Amniotic stem cell (primary cell): ENCODE measurements around the gene CNDP1.
"Not testable (repeated sequence)": the region's sequence is repeated elsewhere in the genome, so short reads cannot be mapped to it uniquely, and the experiment has no call there.

Experiments used
- DNase-seq: peaks from one replicate; lab custom pipeline; 2025; lab: John Stamatoyannopoulos, UW

Gene CNDP1

GRCh38 chr18:74546751-74547530, 12.6 kb downstream of the CNDP1 start:
- DNase-seq, result no peak

GRCh38 chr18:74547860-74548259, 13.6 kb downstream of the CNDP1 start:
- no peak for DNase-seq

- DNase-seq, result no peak
Measured at GRCh38 chr18:74549591-74550104, 15.3 kb downstream of the CNDP1 start.

DNA sequence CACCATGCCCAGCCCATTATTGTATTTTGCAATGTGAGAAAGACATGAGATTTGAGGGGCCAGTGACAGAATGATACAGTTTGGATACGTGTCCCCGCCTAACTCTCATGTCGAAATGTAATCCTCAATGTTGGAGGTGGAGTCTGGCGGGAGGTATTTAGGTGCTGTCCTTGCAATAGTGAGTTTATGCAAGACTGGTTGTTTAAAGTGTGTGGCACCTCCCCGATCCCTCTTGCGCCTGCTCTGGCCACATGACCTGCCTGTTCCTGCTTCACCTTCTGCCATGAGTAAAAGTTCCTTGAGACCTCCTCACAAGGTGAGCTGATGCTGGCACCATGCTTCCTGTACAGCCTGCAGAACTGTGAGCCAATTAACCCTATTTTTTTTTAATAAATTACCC, 16.6 kb downstream of the CNDP1 start:
- DNase-seq, result no peak

- DNase-seq, result no peak
Measured at GRCh38 chr18:74551452-74551851, 17.2 kb downstream of the CNDP1 start.

DNA sequence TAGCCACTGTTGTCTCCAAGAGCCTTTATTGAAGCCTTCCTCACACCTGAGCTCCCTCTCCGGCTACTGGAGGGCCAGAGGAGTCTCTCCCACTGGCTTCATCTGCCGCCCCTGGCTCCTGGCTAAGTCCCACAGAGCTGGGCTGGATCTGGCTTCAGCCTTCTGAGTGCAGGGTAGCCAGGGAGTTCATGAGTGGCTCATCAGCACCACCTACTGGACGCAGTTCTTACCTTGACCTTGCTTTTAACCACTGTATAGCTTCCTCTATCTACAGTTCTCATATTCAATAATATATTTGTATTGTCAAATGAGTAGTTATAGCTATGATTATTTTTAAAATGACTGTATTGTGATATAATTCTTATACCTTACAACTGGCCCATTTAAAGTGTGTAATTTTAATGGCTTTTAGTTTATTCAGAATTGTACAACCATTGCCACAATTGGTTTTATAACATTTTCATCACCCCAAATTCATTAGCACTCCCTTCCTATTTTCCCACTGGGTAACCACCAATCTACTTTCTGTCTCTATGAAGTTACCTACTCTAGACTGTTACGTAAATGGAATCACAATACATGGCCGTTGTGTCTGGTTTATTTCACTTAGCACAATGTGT, 17.7 kb downstream of the CNDP1 start:
- DNase-seq, result peak; percentile 71

- no peak for DNase-seq
Measured at GRCh38 chr18:74556126-74556525, 21.8 kb downstream of the CNDP1 start.

- no peak for DNase-seq
Measured at GRCh38 chr18:74558096-74558495, 23.8 kb downstream of the CNDP1 start.

GRCh38 chr18:74562131-74562730, 27.9 kb downstream of the CNDP1 start:
- no peak for DNase-seq

- no peak for DNase-seq
Measured at GRCh38 chr18:74562775-74563174, 28.5 kb downstream of the CNDP1 start.

DNA sequence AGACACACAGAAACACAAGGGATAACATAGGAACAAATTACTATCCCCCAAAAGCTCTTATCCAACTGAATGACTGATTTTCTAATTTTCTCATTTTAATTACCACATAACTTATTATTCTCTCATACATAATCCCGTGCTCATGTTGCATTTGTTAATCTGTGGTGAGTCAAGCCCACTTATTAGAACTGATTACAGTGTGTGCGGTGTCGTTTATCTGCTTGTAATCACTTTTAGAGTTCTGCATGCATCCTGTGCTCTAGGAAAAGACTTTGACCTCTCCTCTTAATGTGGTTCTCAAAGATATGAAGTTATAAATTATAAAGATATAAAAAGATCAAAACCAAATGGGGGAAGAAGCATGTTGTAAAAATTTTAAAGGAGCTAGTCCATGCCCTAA, 29.7 kb downstream of the CNDP1 start:
- no peak for DNase-seq

GRCh38 chr18:74565164-74565563, 30.9 kb downstream of the CNDP1 start:
- not testable (repeated sequence) for DNase-seq

DNA sequence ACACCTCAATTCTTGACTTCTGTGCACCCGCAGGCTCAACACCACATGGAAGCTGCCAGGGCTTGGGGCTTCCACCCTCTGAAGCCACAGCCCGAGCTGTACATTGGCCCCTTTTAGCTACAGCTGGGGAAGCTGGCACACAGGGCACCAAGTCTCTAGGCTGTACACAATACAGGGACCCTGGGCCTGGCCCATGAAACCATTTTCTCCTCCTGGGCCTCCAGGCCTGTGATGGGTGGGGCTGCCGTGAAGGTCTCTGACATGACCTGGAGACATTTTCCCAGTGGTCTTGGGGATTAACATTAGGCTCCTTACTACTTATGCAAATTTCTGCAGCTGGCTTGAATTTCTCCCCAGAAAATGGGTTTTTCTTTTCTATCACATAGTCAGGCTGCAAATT, 31.7 kb downstream of the CNDP1 start:
- not testable (repeated sequence) for DNase-seq

GRCh38 chr18:74567822-74568221, 33.5 kb downstream of the CNDP1 start:
- DNase-seq, result no peak

GRCh38 chr18:74569401-74569800, 35.1 kb downstream of the CNDP1 start:
- DNase-seq, result no peak

GRCh38 chr18:74570266-74570665, 36.0 kb downstream of the CNDP1 start:
- no peak for DNase-seq

DNA sequence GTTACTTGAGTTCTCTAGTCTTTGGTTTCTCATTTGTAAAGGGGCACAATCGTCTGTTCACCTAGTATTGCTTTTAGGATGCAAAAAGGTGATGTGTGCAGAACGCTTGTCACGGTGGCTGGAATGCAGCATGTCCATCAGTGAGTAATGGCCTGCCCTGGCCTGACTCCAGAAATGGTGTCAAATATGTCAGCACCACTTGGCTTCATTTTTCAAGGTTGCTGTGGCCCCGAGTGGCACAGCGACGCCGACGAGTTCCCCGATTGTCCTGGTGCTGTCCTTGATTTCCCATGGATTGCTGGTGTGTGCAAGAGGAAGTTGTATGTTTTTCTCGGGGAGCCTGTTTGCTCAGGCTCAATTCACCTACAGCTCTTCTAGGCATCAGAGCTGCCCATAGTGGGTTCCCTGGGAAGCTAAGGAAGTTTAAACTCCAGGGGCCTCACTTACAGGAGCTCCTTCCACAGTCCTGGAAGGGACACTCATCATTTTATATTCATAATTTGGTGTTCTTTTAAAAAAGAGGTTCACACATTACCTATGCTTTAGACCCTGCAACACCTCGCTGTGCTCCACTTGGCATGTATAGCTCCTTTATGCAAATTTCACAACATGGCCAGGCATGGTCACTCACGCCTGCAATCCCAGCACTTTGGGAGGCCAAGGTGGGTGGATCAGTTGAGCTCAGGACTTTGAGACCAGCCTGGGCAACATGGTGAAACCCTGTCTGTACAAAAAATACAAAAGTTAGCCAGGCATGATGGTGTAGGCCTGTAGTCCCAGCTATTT, 37.8 kb downstream of the CNDP1 start:
- no peak for DNase-seq

DNA sequence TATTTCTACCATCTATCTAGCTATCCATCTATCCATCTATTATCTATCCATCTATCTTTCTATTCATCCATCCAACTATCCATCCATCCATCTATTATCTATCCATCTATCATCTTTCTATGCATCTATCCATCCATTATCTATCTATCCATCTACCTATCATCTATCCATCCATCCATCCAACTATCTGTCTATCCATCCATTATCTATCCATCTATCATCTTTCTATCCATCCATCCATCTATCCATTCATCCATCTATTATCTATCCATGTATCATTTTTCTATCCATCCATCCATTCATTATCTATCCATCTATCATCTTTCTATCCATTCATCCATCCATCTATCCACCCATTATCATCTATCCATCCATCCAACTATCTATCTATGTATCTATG, 38.8 kb downstream of the CNDP1 start:
- DNase-seq, result no peak

DNA sequence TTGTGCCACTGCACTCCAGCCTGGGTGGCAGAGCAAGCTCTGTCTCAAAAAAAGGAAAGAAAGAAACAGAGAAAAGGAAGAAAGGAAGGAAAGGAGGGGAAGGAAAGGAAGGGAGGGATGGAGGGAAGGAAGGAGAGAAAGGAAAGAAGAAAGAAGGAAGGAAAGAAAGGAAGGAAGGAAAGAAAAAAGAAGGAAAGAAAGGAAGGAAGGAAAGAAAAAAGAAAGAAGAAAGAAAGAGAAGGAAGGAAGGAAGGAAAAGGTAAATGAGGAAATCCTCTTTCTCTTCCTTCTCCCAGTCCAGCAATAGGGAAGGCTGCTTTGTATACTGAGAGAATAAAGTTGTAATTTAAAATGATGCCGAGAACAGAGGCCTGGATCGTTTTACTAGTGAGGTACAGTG, 40.6 kb downstream of the CNDP1 start:
- no peak for DNase-seq

DNA sequence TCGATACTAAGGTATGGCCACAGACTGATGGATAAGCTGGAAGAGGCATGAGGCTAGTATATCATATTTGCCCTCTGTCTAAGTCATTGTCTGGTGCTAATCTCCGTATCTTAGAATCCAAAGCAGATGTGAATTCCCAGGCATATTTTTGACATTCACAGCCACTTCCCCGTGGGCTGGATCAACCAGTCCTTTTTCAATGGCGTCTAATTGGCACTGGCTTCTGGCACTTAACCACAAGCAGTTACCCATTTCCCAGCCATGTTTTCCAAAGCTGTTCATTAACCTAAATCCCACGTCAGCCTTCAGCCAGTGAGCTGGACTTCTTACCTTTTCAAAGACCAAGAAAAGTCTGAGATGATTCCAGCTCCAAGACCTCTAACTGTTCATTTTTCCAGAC, 42.7 kb downstream of the CNDP1 start:
- no peak for DNase-seq

DNA sequence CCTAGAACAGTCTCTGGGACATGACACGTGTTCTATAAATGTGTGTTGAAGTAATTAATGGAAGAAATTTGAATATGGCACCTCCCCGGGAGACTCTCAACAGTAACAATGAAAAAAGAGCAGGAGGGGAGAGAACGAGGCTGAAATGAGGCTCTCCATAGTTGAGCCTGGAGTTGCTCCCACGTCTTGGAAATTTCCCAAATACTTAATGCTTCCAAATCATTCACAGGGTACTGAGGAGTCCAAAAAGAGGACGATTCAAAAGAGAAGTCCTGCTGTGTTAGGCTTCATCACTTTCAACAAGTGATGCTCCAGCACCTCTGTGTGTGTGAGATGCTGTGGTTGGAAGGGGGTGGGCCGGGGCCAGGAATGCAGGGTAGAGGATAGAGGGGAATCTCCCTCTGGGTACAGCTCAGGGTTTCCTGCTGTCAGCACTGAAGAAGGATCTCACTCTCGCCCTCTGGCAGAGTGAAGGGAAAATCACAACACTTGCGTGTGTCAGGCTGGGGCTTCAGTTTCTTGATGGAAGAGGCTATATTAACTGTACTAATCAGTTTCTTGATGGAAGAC, 45.3 kb downstream of the CNDP1 start:
- no peak for DNase-seq

DNA sequence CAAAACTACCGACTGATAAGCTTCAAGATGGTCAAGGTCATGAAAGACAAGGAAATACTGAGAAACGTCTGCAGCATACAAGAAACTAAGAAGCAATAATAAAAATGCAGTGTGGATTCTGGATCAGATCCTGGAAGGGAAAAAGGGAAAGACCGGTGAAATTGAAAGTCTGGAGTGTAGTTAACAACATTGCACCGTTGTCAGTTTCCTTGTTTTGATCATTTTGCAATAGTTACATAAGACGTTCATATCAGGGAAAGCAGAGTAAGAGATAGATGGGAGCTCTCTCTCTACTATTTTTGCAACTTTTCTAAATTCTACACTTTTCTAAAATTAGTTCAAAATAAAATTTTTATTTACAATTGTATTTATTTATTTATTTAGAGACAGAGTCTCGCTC, 48.3 kb downstream of the CNDP1 start:
- no peak for DNase-seq
